T-helper 2 cell treated with Interferon-gamma antibody and Interleukin-4, amounts not matched to agents 100 ng/mL and 5 ng/mL, for 36 hours (primary cell): ENCODE results near the gene UBE2L6. TPM values are rescaled to one million over a fixed set of nuclear protein-coding genes. Genes with fewer than 3 reads are reported as not detected.

Source experiments
- intact Hi-C: fragments of 100-400 bp; cut with micrococcal nuclease; formaldehyde crosslinking; loops from one replicate; pipeline ENCODE4 v1.15.1; 2023
- total RNA-seq: library from RNA; stranded (reverse); gene quantifications from 2 replicates; pipeline ENCODE4 v1.2.3, GENCODE V29; 2022

The UBE2L6 gene
- 238 and 241 TPM in 2 replicates for total RNA-seq

GRCh38 chr11:57567515-57568329, at the start of gene UBE2L6:
TSS of gene UBE2L6 (minus strand) at chr11:57567672. CDS start at chr11:57567611, 61 bp downstream.
- intact Hi-C loops = loop anchor here (1.0 to 5.0 kb wide), 13 partner anchors 37 to 1011 kb away; partner anchors contain the start of genes CLP1, MED19, TIMM10 and TMX2

DNA sequence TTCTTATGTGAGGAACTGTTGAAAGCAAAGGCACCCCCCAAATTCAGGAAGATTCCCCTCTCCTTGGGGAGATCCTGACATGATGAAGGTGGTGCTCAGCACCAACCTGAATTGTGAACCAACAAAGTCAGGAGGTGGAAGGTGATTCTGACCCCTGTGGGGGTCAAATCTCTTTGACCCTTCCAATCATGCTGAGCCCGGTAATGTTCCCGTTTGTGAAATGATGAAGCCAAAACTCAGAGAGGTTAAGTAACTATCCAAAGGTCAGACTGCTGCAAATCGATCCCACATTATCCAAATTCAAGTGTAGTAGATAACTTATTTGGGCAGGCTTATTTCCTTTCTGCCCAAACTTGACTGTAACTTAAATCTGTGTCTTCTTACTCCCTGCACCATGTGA, 49.1 kb upstream of the UBE2L6 start:
- intact Hi-C loops = no loop called here

DNA sequence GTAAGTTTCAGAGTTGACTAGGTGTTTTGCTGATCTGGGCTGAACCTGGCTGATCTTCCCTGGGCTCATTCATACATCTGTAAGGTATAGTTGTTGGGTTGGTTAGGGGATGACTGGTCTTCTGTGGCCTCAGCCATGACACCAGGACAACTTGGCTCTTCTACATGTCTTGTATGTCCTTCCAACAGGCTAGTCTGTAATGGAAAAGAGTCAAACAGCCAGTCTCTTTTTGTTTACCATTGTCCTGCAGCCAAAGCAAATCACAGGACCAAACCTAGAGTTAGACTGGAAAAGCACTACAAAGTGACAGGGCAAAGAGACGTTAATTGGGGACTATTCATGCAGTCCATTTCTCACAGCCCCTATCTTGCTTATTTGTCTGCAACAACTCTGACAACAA, 47.8 kb upstream of the UBE2L6 start:
- intact Hi-C loops = no loop called here

DNA sequence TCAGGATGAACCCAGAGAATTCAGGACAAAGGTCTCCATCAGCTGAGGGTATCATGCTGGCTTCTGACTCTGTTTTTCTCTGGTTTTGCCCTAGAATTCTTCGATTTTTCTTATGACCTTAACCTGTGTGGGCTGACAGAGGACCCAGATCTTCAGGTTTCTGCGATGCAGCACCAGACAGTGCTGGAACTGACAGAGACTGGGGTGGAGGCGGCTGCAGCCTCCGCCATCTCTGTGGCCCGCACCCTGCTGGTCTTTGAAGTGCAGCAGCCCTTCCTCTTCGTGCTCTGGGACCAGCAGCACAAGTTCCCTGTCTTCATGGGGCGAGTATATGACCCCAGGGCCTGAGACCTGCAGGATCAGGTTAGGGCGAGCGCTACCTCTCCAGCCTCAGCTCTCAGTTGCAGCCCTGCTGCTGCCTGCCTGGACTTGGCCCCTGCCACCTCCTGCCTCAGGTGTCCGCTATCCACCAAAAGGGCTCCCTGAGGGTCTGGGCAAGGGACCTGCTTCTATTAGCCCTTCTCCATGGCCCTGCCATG, 46.8 kb upstream of the UBE2L6 start:
- intact Hi-C loops = no loop called here

DNA sequence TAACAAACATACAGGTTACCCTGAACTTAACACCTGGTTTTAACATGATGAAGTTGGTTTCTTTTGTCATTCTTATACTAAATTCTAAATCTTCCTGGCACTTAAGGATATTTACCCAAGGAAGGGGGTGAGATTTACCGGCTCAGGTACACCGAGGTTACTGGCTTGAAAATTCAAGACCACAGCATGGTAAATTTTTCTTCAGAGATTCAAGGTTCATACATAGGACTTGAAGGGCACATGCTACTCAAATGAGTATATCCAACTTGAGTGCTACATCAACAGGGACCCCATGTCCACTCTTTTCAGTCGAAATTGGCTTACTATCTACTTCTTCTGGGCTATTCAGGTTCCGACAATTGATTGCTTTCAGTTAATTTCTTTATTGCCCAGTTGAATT, 42.7 kb upstream of the UBE2L6 start:
- intact Hi-C loops = no loop called here

DNA sequence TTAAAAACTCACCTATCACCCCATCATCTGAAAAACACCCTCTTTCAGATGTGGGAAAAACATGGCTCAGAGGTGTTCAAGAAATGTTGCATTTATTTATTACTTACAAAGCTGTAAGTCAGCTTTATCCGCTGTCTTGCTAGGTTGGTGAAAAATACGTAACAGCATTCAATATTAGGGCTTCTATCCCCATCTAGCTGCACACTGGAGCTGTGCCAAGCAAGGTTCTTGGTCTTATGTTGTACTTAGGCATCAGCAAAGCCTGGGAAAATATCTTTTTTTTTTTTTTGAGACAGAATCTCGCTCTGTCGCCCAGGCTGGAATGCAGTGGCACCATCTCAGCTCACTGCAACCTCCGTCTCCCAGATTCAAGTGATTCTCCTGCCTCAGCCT, 37.6 kb upstream of the UBE2L6 start:
- intact Hi-C loops = no loop called here

DNA sequence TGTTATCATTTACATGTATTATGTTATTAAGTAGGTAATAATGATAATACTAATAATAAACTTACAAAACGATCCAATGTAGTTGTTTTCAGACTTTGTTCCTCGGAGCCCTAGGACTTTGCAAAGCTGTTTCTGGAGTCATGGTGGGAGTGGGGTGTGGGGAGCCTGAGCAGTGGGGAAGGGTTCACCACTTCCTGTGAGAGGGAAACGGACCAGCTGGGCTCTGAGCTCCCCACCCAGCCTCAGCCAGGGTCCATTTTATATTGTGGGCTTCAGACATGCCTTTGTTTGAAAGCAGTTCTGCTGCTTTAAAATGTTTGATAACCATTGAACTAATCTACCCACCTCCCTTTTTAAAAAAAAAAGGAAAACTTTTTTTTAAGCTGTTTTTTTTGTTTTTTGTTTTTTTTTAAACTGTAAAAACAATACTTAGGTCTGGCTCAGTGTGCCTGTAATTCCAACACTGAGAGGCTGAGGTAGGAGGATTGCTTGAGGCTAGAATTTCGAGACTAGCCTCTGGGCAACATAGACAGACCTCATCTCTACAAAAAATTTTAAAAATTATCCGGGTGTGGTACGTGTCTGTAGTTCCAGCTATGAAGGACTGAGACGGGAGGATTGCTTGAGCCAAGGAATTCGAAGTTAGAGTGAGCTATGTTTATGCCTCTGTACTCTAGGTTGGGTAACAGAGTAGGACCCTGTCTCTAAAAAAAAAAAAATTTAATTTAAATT, 37.0 kb upstream of the UBE2L6 start:
- intact Hi-C loops = no loop called here

DNA sequence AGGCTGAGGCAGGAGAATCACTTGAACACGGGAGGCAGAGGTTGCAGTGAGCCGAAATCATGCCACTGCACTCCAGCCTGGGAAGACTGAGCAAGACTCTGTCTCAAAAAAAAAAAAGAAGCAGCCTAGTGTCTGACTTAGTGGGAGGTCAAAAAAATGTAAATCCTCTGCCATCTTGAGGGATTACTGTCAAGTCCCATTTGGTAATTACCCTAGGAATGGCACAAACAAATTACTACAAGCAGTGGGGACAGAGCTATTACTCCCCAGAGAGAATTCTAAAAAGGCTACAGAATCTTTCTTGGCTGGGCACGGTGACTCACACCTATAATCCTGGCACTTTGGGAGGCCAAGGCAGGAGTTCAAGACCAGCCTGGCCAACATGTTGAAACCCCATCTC, 33.8 kb upstream of the UBE2L6 start:
- intact Hi-C loops = no loop called here

GRCh38 chr11:57599381-57599780, 31.9 kb upstream of the UBE2L6 start:
- intact Hi-C loops = no loop called here

DNA sequence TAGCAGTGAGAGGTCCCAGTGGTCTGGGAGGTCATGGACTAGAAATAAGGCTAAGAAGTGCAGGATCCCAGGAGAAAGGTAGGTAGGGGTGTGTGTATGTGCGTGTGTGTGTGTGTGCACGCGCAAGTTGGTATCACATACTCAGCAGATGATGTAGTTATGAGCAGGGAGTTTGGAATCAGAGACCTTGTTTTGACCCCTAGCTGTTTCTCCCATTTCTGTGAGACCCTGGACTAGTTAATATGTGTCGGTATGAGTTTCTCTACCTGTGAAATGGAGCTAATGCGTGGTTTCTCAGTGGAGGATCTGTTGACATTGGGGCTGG, 31.3 kb upstream of the UBE2L6 start:
- intact Hi-C loops = no loop called here

DNA sequence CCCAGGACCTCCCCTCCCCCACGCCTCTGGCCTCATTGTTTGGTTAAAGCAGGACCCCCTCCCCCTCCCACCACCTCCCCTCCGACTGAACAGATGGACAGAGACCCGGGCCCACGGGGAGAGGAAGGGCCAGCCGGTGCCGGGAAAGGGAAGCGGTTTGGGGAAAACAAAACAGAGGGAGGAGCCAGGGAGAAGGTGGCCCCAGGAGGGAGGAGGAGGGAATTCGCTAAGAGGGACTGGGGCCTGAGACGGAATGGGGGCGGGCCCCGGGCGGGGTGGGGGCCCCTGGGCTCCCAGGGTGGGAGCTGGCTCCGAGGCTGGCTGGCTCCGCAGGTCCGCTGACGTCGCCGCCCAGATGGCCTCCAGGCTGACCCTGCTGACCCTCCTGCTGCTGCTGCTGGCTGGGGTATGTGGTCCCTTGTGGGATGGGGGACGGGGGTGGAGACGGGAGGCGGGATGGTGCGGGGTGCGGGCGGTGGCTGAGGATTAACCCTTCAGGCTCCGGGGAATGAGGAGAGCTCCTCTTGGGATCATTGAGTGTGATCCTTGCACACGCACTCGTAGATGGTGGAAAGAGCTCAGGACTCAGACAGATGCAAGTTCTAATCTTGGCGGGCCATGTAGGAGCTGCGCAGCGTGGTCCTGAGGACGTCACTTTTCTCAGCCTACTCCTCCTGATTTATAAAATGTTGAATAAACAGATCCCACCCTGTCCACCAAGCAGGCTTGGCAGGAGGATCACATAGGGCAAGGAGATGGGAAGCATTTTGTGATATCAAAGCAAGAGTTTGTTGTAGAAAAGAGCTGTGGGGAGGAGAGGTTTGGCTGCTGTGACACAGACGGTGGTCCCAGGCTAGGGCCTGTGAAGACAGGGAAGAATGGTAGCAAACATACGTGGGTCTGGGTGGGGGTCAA, 30.7 kb upstream of the UBE2L6 start:
- intact Hi-C loops = no loop called here

DNA sequence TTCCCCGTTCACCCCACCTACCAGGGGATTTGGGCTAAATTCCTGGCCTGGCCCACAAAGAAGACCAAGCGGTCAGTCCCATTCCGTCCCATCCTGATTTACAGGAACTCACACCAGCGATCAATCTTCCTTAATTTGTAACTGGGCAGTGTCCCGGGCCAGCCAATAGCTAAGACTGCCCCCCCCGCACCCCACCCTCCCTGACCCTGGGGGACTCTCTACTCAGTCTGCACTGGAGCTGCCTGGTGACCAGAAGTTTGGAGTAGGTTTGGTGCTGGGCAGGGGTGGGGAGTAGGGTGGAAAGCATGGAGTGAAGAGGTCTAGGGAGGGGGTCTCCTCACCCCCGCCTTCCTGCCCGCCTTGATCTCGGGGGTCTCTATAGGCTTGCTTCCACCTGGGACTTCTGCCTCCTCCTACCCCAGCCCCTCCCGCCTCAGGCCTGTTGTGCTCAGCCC, 30.0 kb upstream of the UBE2L6 start, which contains the start of gene SERPING1:
SERPING1 (plus strand) TSS at position 225 of the 455 bp plus-strand sequence. CDS start 586 bp downstream, outside the sequence.
- intact Hi-C loops = no loop called here

- intact Hi-C loops = no loop called here
Measured at GRCh38 chr11:57596266-57596885, 28.9 kb upstream of the UBE2L6 start.

DNA sequence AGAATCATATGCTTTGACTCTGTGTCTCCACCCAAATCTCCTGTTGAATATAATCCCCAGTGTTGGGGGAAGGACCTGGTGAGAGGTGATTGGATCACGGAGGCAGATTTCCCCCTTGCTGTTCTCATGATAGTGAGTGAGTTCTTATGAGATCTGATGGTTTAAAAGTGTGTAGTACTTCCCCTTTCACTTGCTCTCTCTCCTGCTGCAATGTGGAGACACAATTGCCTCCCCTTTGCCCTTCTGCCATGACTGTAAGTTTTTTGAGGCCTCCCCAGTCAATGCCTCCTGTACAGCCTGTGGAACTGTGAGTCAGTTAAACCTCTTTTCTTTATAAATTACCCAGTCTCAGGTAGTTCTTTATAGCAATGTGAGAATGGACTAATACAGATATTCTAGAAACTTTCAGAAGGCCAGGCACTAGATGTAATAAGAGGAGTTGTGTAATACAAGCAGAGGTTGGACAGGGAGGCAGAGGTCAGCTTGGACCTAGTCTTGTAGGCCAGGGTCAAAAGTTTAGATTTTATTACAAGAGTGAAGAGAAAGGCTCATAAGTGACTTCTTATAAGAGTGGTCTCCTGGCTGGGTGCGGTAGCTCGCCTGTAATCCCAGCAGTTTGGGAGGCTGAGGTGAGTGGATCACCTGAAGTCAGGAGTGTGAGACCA, 20.7 kb upstream of the UBE2L6 start:
- intact Hi-C loops = no loop called here

DNA sequence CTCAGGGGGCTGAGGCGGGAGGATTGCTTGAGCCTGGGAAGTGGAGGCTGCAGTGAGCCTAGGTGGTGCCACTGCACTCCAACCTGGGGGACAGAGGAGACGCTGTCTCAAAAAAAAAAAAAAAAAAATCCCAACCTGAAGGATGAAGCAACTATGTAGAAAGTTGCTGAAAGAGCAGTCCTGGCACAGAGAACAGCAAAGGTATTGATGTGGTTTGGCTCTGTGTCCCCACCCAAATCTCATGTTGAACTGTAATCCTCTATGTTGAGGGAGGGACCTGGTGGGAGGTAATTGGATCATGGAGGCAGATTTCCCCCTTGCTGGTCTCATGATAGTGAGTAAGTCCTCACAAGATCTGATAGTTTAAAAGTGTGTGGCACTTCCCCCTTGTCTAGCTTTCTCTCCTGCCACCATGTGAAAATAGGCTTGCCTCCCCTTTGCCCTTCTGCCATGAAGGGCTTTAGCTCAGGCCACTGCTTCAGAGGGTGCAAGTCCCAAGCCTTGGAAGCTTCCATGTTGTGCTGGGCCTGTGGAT, 19.3 kb upstream of the UBE2L6 start:
- intact Hi-C loops = no loop called here

GRCh38 chr11:57585301-57585700, 17.8 kb upstream of the UBE2L6 start:
- intact Hi-C loops = no loop called here

GRCh38 chr11:57584341-57584740, 16.9 kb upstream of the UBE2L6 start:
- intact Hi-C loops = no loop called here

- intact Hi-C loops = no loop called here
Measured at GRCh38 chr11:57574061-57574460, 6.6 kb upstream of the UBE2L6 start.

- intact Hi-C loops = no loop called here
Measured at GRCh38 chr11:57571606-57572005, 4.1 kb upstream of the UBE2L6 start.

- intact Hi-C loops = loop anchor here (1.0 to 5.0 kb wide), 7 partner anchors 38 to 956 kb away; partner anchors contain the start of genes CLP1 and TIMM10
Measured at GRCh38 chr11:57568330-57568766, 876 bp upstream of the UBE2L6 start.
